Fibroblast of villous mesenchyme (primary cell): ENCODE measurements around the gene FHOD3. TPM values are rescaled to one million over a fixed set of nuclear protein-coding genes. Genes with fewer than 3 reads are reported as not detected.

Source experiments
- DNase-seq: peaks from one replicate; pipeline ENCODE4 v3.0.0-alpha.2; 2010; ENCODE audit warnings: low read depth
- H3K4me3 ChIP-seq: 2 replicates; pipeline ENCODE4 v1.5.1; 2011; ENCODE audit warnings: low read depth, mild to moderate bottlenecking, low read length
- total RNA-seq: library from RNA; depleted of rRNA; stranded (reverse); fragments of >200 nt; gene quantifications from 2 replicates; pipeline ENCODE4 v1.2.3, GENCODE V29; 2012
- TF ChIP-seq, protein P1 (sequence below): IDR thresholded peaks from 2 replicates; pipeline ENCODE4 v1.5.1; 2012; ENCODE audit warnings: low read depth, mild to moderate bottlenecking, low read length; ENCODE audit not compliant: insufficient read depth

FHOD3 gene
- total RNA-seq, 1 donor, result 5.2 TPM

DNA sequence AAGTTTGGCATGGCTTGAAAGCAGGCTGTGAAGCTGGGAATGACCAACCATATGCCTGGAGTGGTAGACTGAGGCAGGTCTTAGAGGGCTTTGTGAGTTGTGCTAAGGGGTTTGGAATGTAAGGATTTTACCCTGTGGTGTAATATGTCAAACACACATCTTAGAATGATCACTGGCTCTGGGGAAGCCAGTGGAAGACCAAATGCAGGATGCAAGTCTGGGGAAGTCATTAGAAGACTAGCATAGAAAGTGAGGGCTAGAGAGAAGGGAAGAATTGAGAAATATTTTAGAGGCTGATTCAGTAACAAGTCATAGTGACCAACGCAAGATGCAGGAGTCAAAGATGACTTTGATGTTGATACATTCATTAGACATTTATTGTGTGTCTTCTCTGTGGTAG is 3.5 kb upstream of the FHOD3 start:
- no peak overlapping the region for H3K4me3 ChIP-seq
- DNase-seq, result no peak
- TF ChIP-seq, protein P1, sequence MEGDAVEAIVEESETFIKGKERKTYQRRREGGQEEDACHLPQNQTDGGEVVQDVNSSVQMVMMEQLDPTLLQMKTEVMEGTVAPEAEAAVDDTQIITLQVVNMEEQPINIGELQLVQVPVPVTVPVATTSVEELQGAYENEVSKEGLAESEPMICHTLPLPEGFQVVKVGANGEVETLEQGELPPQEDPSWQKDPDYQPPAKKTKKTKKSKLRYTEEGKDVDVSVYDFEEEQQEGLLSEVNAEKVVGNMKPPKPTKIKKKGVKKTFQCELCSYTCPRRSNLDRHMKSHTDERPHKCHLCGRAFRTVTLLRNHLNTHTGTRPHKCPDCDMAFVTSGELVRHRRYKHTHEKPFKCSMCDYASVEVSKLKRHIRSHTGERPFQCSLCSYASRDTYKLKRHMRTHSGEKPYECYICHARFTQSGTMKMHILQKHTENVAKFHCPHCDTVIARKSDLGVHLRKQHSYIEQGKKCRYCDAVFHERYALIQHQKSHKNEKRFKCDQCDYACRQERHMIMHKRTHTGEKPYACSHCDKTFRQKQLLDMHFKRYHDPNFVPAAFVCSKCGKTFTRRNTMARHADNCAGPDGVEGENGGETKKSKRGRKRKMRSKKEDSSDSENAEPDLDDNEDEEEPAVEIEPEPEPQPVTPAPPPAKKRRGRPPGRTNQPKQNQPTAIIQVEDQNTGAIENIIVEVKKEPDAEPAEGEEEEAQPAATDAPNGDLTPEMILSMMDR, result no peak

DNA sequence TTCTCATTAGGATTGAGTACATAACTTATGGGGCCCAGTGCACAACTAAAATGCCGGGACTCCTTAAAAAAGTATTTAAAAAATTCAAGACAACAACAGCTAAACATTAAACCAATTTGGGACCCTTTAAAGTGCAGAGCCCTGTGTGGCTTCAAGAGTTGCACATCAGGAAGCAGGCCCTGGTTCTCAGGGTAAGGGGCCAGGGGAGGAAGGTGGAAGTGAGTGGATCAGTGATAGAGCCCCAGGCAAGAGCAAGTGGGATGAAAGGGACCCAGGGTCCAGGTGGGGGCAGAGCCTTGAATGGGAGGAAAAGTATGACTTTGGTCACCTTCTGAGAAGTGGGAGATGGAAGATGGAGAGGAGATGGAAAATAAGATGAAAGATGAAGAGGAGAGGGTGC is 2.3 kb upstream of the FHOD3 start:
- TF ChIP-seq, protein P1, result no peak
- DNase-seq, result no peak
- H3K4me3 ChIP-seq, result no peak overlapping the region

- DNase-seq, result no peak
- H3K4me3 ChIP-seq, result no peak overlapping the region
- TF ChIP-seq, protein P1, result no peak
Observed at GRCh38 chr18:36295880-36296301, 1.6 kb upstream of the FHOD3 start.

- DNase-seq, result peak; percentile 62
- TF ChIP-seq, protein P1, result peak; percentile 31
- peak overlapping the region; percentile 42 for H3K4me3 ChIP-seq
Observed at GRCh38 chr18:36296650-36297416, 680 bp upstream of the FHOD3 start.

GRCh38 chr18:36298126-36298741 is 721 bp downstream of the FHOD3 start:
- H3K4me3 ChIP-seq, result peak overlapping the region; percentile 42
- no peak for DNase-seq
- TF ChIP-seq, protein P1, result no peak

- TF ChIP-seq, protein P1, result no peak
- DNase-seq, result no peak
- H3K4me3 ChIP-seq, result no peak overlapping the region
Observed at GRCh38 chr18:36299015-36299414, 1.5 kb downstream of the FHOD3 start.

DNA sequence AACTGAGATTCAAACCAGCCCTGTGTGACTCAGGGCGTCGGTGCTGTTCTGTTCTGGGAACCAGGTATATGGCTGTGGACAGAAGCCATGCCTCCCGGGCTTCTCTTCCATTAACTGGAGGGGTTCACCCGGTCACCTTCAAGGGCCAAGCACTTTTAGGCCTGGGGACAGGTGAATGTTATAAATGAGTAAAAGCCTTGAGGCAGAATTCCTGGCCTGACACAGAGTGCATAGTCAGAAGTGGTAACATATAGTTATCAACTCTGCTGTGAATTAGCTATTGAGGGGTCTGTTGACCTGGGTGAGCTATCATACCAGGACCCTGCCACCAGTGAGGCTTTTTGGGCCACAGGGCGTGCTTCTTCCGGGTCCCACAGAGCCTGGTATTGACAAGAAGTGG is 2.7 kb downstream of the FHOD3 start:
- TF ChIP-seq, protein P1, result no peak
- no peak for DNase-seq
- no peak overlapping the region for H3K4me3 ChIP-seq
